T-helper 9 cell (primary cell): ENCODE results near the gene MYCBP.
"Not testable (repeated sequence)": the region's sequence is repeated elsewhere in the genome, so short reads cannot be mapped to it uniquely, and the experiment has no call there.

ENCODE experiments used
- DNase-seq: peaks from one replicate; pipeline ENCODE4 v3.0.0-alpha.2; 2020

Gene MYCBP

GRCh38 chr1:38865112-38865715, 7.9 kb downstream of the MYCBP start:
- no peak for DNase-seq

- no peak for DNase-seq
These were observed 12.7 kb downstream of the MYCBP start for GRCh38 chr1:38860454-38860795.

- peak; percentile 98 for DNase-seq
These were observed 13.3 kb downstream of the MYCBP start, which contains the start of gene RRAGC for GRCh38 chr1:38859561-38860453. Gene RRAGC (minus strand): TSS chr1:38859772. CDS start chr1:38859646, 126 bp downstream.

GRCh38 chr1:38858833-38859560, 14.2 kb downstream of the MYCBP start:
- DNase-seq: peak; percentile 21

- DNase-seq: no peak
These were observed 20.4 kb downstream of the MYCBP start for GRCh38 chr1:38852780-38853179.

GRCh38 chr1:38848071-38848470, 25.1 kb downstream of the MYCBP start:
- no peak for DNase-seq

GRCh38 chr1:38846210-38846609, 26.9 kb downstream of the MYCBP start:
- DNase-seq: no peak

GRCh38 chr1:38845088-38845487, 28.1 kb downstream of the MYCBP start:
- not testable (repeated sequence) for DNase-seq

GRCh38 chr1:38840281-38840680, 32.9 kb downstream of the MYCBP start:
- no peak for DNase-seq

- no peak for DNase-seq
These were observed 33.8 kb downstream of the MYCBP start for GRCh38 chr1:38839363-38839762.

GRCh38 chr1:38836316-38836715, 36.8 kb downstream of the MYCBP start:
- not testable (repeated sequence) for DNase-seq

GRCh38 chr1:38834937-38835827, 38.0 kb downstream of the MYCBP start:
- DNase-seq: no peak

GRCh38 chr1:38834221-38834782, 38.8 kb downstream of the MYCBP start:
- no peak for DNase-seq

GRCh38 chr1:38833146-38833545, 40.0 kb downstream of the MYCBP start:
- no peak for DNase-seq

- DNase-seq: no peak
These were observed 40.8 kb downstream of the MYCBP start for GRCh38 chr1:38832370-38832734.

GRCh38 chr1:38831731-38832369, 41.3 kb downstream of the MYCBP start:
- DNase-seq: no peak

- no peak for DNase-seq
These were observed 43.8 kb downstream of the MYCBP start for GRCh38 chr1:38829368-38829767.

- no peak for DNase-seq
These were observed 45.8 kb downstream of the MYCBP start for GRCh38 chr1:38827318-38827717.

GRCh38 chr1:38826886-38827285, 46.3 kb downstream of the MYCBP start:
- DNase-seq: no peak

- DNase-seq: no peak
These were observed 46.9 kb downstream of the MYCBP start for GRCh38 chr1:38826262-38826661.

GRCh38 chr1:38820860-38821259, 52.3 kb downstream of the MYCBP start:
- DNase-seq: no peak

GRCh38 chr1:38819516-38819915, 53.6 kb downstream of the MYCBP start:
- DNase-seq: no peak
